ENCODE measurements around the gene NBEAL2.

DNA sequence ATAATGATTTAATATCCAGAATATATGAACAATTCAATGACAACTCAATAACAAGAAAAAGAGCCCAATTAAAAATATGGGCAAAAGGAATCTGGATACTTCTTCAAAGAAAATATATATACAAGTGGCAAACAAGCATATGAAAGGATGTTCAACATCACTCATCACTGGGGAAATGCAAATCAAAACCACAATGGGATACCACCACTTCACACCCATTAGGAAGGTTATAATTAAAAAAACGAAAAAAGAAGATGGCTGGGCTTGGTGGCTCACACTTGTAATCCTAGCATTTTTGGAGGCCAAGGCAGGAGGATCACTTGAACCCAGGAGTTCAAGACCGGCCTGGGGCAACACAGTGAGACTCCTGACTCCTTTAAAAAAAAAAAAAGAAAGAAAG is 7.1 kb upstream of the NBEAL2 start:
- no peak for TF ChIP-seq BHLHE40 (IDR thresholded peaks at IDR 0.05; ENCODE audit: low read depth, low read length)
- no peak for TF ChIP-seq CTCF (conservative IDR thresholded peaks at IDR 0.05; ENCODE audit: low read depth, low read length)
- TF ChIP-seq RFX5 (IDR thresholded peaks at IDR 0.05; ENCODE audit: low read depth, low read length): no peak
- no peak for TF ChIP-seq POLR2A (IDR thresholded peaks at IDR 0.05; ENCODE audit: low read depth, low read length)
- TF ChIP-seq FOS (IDR thresholded peaks at IDR 0.05; ENCODE audit: low read depth, low read length): no peak
- TF ChIP-seq, protein P1, sequence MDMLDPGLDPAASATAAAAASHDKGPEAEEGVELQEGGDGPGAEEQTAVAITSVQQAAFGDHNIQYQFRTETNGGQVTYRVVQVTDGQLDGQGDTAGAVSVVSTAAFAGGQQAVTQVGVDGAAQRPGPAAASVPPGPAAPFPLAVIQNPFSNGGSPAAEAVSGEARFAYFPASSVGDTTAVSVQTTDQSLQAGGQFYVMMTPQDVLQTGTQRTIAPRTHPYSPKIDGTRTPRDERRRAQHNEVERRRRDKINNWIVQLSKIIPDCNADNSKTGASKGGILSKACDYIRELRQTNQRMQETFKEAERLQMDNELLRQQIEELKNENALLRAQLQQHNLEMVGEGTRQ (IDR thresholded peaks at IDR 0.05; ENCODE audit: low read depth, low read length): no peak
- no peak for TF ChIP-seq CEBPB (IDR thresholded peaks at IDR 0.05; ENCODE audit: low read depth, low read length)
- no peak for TF ChIP-seq SMC3 (IDR thresholded peaks at IDR 0.05; ENCODE audit: low read depth, low read length)
- TF ChIP-seq RCOR1 (IDR thresholded peaks at IDR 0.05; ENCODE audit: insufficient replicate concordance, low read length): no peak
- TF ChIP-seq NFE2L2 (IDR thresholded peaks at IDR 0.05; ENCODE audit: low read depth, low read length): no peak
- no peak for TF ChIP-seq RAD21 (IDR thresholded peaks at IDR 0.05; ENCODE audit: low read length)
- no peak for TF ChIP-seq MAZ (IDR thresholded peaks at IDR 0.05; ENCODE audit: borderline replicate concordance, low read depth, low read length)
- no peak for TF ChIP-seq CHD1 (IDR thresholded peaks at IDR 0.05; ENCODE audit: low read depth, low read length)
